ENCODE results near the gene RNASE4. TPM values are rescaled to one million over a fixed set of nuclear protein-coding genes. Genes with fewer than 3 reads are reported as not detected.

The RNASE4 gene
- total RNA-seq, 1 experiment from 2014 or later: not detected

- 100% methylated on average over 1 of the region's 2 CpGs for WGBS (ENCODE audit: extremely low coverage, insufficient read length, low lambda C conversion rate)
- no peak overlapping the region for H4K91ac ChIP-seq (ENCODE audit: insufficient read length, low read depth, low read length)
- H3K23ac ChIP-seq (ENCODE audit: insufficient read length, low read depth, low read length): no peak overlapping the region
Observed at GRCh38 chr14:20748439-20748838, 64.1 kb downstream of the RNASE4 start.

More at GRCh38 chr14:20748439-20748838, 64.1 kb downstream of the RNASE4 start:
- no peak overlapping the region for H3K4ac ChIP-seq (ENCODE audit: low read depth, low read length)
- DNase-seq: no peak
- no peak overlapping the region for H3K4me3 Mint-ChIP-seq
- no peaks in the 10 kb centered on the region for H3K4me1 ChIP-seq (ENCODE audit: insufficient read depth, low read length)
- no peak overlapping the region for H3K9ac ChIP-seq (ENCODE audit: extremely low read depth, insufficient read length, low read length)
- H3K79me2 ChIP-seq (ENCODE audit: insufficient read depth, low read length): no peaks in the 10 kb centered on the region
- no peak overlapping the region for H3K4me2 ChIP-seq (ENCODE audit: insufficient read depth, insufficient read length, low read length)
- H3K27ac Mint-ChIP-seq: no peak overlapping the region
- peaks cover 10 to 18% of the 10 kb centered on the region in 2 experiments for H3K9me3 Mint-ChIP-seq
- no peaks in the 10 kb centered on the region for H3K23me2 ChIP-seq (ENCODE audit: insufficient read length, low read depth, low read length, poor library complexity, severe bottlenecking)
- H2BK120ac ChIP-seq (ENCODE audit: low read depth, low read length, poor library complexity, severe bottlenecking): no peak overlapping the region
- H4K8ac ChIP-seq (replicated peaks; ENCODE audit: insufficient read length, low read depth, low read length): no peak overlapping the region
- no peaks in the 10 kb centered on the region; the same call in 1 of the 2 replicates for H3K27me3 ChIP-seq (ENCODE audit: insufficient read depth, low read length)
- TF ChIP-seq CTCF (conservative IDR thresholded peaks at IDR 0.05): no peak
- H3K36me3 Mint-ChIP-seq (ENCODE audit: insufficient read depth in 1 of 3, low read depth in 3 of 3): peaks cover 4 to 21% (median 20%) of the 10 kb centered on the region in 3 experiments; a peak in 5 of 7 replicates
- H4K20me1 ChIP-seq (ENCODE audit: control insufficient read depth, insufficient read depth, insufficient read length): no peaks in the 10 kb centered on the region
- no peak overlapping the region for H2BK15ac ChIP-seq (ENCODE audit: low read depth, low read length)
- H4K5ac ChIP-seq (ENCODE audit: insufficient read length, low read depth, low read length): no peak overlapping the region
- no peak overlapping the region for H2BK12ac ChIP-seq (ENCODE audit: insufficient read length, low read depth, low read length)
- no peak overlapping the region for H2BK5ac ChIP-seq (ENCODE audit: insufficient read length, low read length)
- H3K56ac ChIP-seq (ENCODE audit: insufficient read length, low read depth, low read length): no peak overlapping the region
- no peak overlapping the region for H3K27ac ChIP-seq (ENCODE audit: insufficient read length, low read depth, low read length)
- peaks cover 12 to 15% of the 10 kb centered on the region in 2 experiments for H3K4me1 Mint-ChIP-seq
- no peak overlapping the region for H3K18ac ChIP-seq (ENCODE audit: insufficient read length, low read depth, low read length)
- H2BK20ac ChIP-seq (ENCODE audit: low read depth, low read length, poor library complexity, severe bottlenecking): no peak overlapping the region
- no peak overlapping the region for H2AK5ac ChIP-seq (ENCODE audit: insufficient read length, low read length)
- no peak overlapping the region for H3K14ac ChIP-seq (ENCODE audit: insufficient read depth, low read length)
- H3T11ph ChIP-seq (ENCODE audit: low read length): no peak overlapping the region
- no peaks in the 10 kb centered on the region for H3K79me1 ChIP-seq (ENCODE audit: insufficient read depth, low read depth, low read length, poor library complexity, severe bottlenecking)
- H2AFZ ChIP-seq (ENCODE audit: low read length): no peak overlapping the region
- H3K27me3 Mint-ChIP-seq (ENCODE audit: low read depth): peaks cover 2% of the 10 kb centered on the region; the same call in 1 of the 2 replicates
- H3K9me3 ChIP-seq (ENCODE audit: control insufficient read depth, low read depth, low read length): peaks cover 13% of the 10 kb centered on the region
